HG03039 (cell line): ENCODE data around the gene RNF144B.

Source experiments
- ATAC-seq: cut with Tn5 transposase; IDR thresholded peaks from one replicate; pipeline ENCODE4 v1.9.1; 2021; ENCODE audit warnings: mild to moderate bottlenecking, moderate library complexity; ENCODE audit not compliant: unreplicated experiment

RNF144B gene

DNA sequence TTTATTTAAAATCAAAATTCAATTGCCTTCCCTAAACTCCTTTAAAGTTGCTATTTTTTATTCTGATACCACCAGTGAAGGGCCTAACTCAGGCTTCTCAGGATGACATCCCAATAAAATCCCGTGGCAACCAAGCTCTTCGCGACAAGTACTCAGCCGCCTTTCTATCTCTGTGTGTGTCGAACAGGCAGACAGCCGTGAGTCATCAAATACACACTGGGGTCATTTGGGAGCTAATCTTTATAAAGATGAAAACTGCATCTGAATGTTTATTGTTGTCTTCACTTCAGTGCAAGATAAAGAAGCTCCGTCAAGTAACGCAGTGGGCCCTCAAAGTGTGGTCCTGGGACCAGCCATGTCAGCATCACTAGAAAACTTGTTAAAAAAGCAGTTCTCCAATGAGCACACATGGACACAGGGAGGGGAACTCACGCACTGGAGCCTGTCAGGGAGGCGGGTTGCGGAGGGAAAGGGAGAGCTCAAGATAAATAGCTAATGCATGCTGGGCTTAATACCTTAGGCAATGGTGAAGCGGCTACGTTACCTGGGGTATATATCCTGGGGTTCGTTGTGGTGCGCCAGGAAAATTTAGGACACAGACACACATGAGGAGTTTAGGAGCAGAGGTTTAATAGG is 119.3 kb downstream of the RNF144B start:
- no peak for ATAC-seq

DNA sequence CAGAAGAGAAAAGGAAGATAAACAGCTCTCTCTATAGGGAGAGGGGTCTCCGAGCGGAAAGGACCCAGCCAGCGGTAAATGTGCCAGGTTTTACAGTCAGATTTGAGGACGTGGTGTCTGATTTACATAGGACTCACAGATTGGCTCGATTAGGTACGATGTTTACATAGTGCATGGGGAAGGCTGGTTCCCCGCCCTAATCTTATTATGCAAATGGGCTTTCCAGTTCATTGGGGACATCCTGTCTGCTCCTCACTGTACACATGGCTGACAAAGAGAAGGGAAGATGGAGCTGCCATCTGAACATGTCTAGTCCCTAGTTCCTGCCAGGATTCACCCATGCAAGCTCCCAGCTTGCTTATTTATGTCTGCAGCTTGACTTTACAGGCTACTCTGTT is 119.9 kb downstream of the RNF144B start:
- no peak for ATAC-seq

DNA sequence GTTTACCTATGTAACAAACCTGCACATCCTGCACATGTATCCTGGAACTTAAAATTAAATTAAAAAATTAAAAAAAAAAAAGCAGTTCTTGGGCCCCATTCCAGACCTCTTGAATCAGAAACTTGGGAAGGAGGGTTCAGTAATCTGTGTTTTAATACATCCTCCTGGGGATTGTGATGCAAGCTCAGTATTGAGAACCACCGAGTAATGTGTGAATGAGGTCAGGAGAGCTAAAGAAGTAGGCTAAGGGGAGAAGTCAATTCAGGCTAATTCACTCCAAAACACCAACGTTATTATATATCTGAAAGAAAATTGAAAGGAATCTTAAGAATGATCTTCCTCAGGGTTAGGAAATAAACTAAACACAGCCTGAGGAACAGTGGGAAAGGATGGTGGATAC is 120.4 kb downstream of the RNF144B start:
- no peak for ATAC-seq

DNA sequence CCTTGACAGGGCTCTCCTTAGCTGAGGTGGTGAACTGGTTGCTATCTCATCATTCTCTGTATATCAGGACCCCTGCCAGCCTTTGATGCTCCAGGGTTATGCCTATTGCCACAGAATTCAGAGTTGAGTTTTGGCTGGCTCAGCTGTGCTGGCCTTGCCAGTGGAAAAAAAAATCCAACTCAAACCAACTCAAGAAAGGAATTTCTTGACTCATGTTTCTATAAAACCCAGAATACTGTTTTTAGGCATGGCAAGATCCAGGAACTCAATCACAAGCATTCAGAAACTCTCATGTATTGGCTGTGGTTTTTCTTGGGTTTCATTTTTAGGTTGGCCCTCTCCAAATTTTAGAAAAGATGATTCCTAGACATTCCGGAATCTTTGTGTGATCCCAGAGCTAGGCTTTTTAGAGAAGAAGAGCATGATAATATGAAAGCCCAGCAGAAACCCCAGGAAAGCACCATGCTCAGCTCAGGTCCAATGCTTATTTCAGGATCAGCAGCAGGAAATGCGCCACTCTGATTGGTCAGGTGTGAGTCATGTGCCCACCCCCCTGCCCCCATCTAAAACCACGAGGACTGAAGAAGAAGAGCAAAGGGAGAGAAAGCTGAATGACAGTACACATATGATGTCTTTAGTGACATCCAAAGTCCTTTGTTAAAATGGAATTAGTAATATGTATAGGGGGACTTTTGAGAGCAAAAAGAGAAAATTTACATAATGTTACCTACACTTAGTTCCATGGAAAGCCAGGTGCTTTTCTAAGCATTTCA is 122.9 kb downstream of the RNF144B start:
- ATAC-seq: no peak

DNA sequence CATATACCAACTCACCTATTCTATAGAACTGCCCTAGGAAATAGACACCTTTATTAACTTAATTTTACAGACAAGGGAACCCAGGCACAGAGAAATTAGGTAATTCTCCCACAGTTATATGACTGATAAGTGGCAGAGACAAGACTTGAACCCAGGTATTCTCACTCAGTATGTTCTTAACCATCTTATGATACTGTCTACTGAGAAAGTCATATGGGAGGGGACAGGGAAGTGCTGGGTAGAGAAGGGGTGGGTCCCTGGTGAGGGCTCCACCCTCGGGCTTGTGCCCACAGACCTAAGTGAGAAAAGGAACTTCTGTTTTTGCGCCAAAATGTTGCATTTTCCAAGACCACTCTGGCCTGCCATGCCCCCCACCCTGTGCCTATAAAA is 123.5 kb downstream of the RNF144B start:
- ATAC-seq: no peak

DNA sequence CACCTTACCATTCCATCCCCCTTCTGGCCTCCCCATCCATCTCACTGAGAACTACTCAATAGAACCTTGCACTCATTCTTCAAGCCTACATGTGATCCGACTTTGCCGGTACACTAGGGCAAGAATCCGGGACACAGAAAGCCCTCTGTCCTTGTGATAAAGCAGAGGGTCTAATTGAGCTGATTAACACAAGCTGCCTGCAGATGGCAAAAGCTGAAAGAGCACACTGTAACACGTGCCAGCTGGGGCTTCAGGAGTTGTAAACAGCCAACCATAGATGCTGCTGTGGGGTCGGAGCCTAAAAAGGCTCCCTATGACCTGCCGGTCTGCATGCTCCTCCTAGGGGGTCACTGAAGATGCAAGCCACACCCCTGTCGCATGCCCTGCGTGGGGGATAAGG is 124.1 kb downstream of the RNF144B start:
- ATAC-seq: no peak

DNA sequence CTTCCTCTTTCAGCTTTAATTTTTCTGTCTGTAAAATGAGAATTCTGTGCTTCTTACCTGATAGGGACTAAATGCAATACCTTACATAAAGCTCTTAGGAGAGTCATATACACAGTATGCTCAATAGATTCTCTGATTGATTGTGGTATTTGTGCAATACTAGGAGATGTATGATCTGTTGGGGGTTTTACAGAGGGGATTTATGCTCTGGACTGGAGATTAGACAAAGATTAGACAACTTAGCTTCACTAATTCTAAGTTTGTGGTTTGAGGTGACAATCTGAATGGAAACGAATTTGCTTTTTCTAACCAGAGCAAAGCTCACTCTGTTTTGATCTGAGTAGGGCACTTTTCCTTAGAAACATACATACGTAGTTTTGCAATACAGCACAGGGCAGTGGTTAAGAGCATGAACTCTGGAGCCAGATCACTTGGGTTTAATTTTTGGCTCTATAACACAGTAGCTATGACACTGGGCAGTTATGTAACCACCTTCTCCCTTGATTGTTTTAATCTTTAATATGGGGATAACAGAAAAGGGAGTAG is 126.2 kb downstream of the RNF144B start:
- no peak for ATAC-seq

DNA sequence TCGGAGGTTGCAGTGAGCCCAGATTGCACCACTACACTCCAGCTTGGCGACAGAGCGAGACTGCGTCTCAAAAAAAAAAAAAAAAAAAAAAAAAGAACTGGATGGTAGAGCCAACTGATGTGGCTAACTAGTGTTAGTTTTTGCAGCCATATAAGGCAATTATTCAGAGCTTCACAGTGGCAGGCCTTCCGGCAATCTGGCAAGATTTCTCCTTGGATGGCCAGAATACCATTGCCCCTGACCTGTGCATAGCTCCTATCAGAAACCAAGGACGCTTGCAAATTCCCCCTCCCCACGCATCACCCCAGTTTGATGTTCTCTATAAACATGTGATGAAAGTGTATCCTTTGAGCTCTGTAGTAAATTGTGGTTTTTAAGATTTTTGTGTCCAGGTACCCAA is 127.0 kb downstream of the RNF144B start:
- no peak for ATAC-seq

DNA sequence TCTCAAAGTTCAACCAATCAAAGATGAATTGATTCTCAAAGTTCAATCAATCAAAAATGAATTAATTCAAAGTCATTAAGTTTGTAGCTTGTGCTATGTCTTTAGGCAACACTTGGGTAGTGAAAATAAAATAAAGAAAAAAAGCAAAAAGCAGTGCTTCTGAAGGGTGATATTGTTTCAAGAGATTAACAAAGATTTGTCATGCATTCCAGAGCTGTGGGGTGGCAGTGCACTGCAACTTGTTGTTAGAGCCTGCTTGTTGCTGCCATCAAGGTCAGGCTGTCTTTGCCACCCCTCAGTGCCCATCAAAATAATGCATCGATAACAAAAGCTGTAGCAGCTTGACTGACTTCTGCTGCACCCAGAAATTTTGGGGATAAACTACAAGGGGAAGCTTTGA is 128.6 kb downstream of the RNF144B start:
- no peak for ATAC-seq
